Activated naive CD4-positive, alpha-beta T cell (primary cell): ENCODE measurements around the gene ASCL2.

Experiments
- DNase-seq, 4 experiments: peaks; one replicate each; lab custom pipeline; 2025; lab: John Stamatoyannopoulos, UW

ASCL2 gene

GRCh38 chr11:2308713-2309112 is 38.3 kb upstream of the ASCL2 start:
- no peak for DNase-seq

GRCh38 chr11:2307501-2308331 is 37.3 kb upstream of the ASCL2 start:
- DNase-seq, result no peak

- no peak for DNase-seq
These were observed 36.6 kb upstream of the ASCL2 start for GRCh38 chr11:2306877-2307500.

- no peak for DNase-seq
These were observed 36.0 kb upstream of the ASCL2 start for GRCh38 chr11:2306452-2306823.

GRCh38 chr11:2305788-2306451 is 35.5 kb upstream of the ASCL2 start:
- DNase-seq, result peak in 1 of 4 experiments; percentile 25

- peak; percentile 64 to 83 (median 79) for DNase-seq
These were observed 34.9 kb upstream of the ASCL2 start for GRCh38 chr11:2305140-2305778.

- no peak for DNase-seq
These were observed 34.2 kb upstream of the ASCL2 start for GRCh38 chr11:2304506-2305139.

- DNase-seq, result no peak
These were observed 33.5 kb upstream of the ASCL2 start for GRCh38 chr11:2303627-2304505.

GRCh38 chr11:2302896-2303626 is 32.7 kb upstream of the ASCL2 start:
- DNase-seq, result no peak

GRCh38 chr11:2302306-2302895 is 32.0 kb upstream of the ASCL2 start:
- peak in 1 of 4 experiments; percentile 17 for DNase-seq

- DNase-seq, result peak in 2 of 4 experiments; percentile 28 to 49
These were observed 31.4 kb upstream of the ASCL2 start, which contains the start of the genes C11orf21 and TSPAN32 for GRCh38 chr11:2301631-2302305. Gene C11orf21 (minus strand): TSS chr11:2301918. CDS start chr11:2301808, 110 bp downstream. Gene TSPAN32 (plus strand): TSS chr11:2302013. CDS start chr11:2302150, 137 bp downstream.

- DNase-seq, result no peak
These were observed 30.7 kb upstream of the ASCL2 start for GRCh38 chr11:2300936-2301630.

GRCh38 chr11:2300290-2300935 is 30.0 kb upstream of the ASCL2 start:
- DNase-seq, result no peak

- DNase-seq, result no peak
These were observed 29.4 kb upstream of the ASCL2 start for GRCh38 chr11:2299773-2300172.

- DNase-seq, result no peak
These were observed 28.7 kb upstream of the ASCL2 start for GRCh38 chr11:2298795-2299761.

- no peak for DNase-seq
These were observed 27.9 kb upstream of the ASCL2 start for GRCh38 chr11:2298131-2298794.
